Inferior parietal cortex (tissue), 1 donor: Measurements from ENCODE around the gene RWDD4.
"Not testable (repeated sequence)": the region's sequence is repeated elsewhere in the genome, so short reads cannot be mapped to it uniquely, and the experiment has no call there.

ENCODE experiments used
- DNase-seq: peaks from one replicate; pipeline ENCODE4 v3.0.0-alpha.2; 2016; ENCODE audit errors: extremely low spot score

The RWDD4 gene

GRCh38 chr4:183635741-183636140 lies 23.2 kb downstream of the RWDD4 start:
- no peak for DNase-seq

GRCh38 chr4:183635321-183635720 lies 23.7 kb downstream of the RWDD4 start:
- no peak for DNase-seq

- DNase-seq = no peak
Measured at GRCh38 chr4:183633476-183634400, 25.2 kb downstream of the RWDD4 start.

GRCh38 chr4:183632689-183633088 lies 26.3 kb downstream of the RWDD4 start:
- no peak for DNase-seq

GRCh38 chr4:183631577-183632198 lies 27.3 kb downstream of the RWDD4 start:
- DNase-seq = no peak

GRCh38 chr4:183627979-183628588 lies 30.9 kb downstream of the RWDD4 start:
- no peak for DNase-seq

GRCh38 chr4:183627286-183627685 lies 31.7 kb downstream of the RWDD4 start:
- not testable (repeated sequence) for DNase-seq

- DNase-seq = no peak
Measured at GRCh38 chr4:183626168-183626567, 32.8 kb downstream of the RWDD4 start.

GRCh38 chr4:183624548-183624947 lies 34.4 kb downstream of the RWDD4 start:
- DNase-seq = no peak

GRCh38 chr4:183621875-183622274 lies 37.1 kb downstream of the RWDD4 start:
- DNase-seq = no peak

- no peak for DNase-seq
Measured at GRCh38 chr4:183620421-183620820, 38.6 kb downstream of the RWDD4 start.

- DNase-seq = no peak
Measured at GRCh38 chr4:183618681-183619080, 40.3 kb downstream of the RWDD4 start.

- no peak for DNase-seq
Measured at GRCh38 chr4:183617075-183617474, 41.9 kb downstream of the RWDD4 start.

GRCh38 chr4:183612329-183613250 lies 46.4 kb downstream of the RWDD4 start:
- no peak for DNase-seq

GRCh38 chr4:183611210-183611830 lies 47.7 kb downstream of the RWDD4 start:
- DNase-seq = no peak

GRCh38 chr4:183610613-183611012 lies 48.4 kb downstream of the RWDD4 start:
- DNase-seq = no peak

- DNase-seq = no peak
Measured at GRCh38 chr4:183610033-183610432, 49.0 kb downstream of the RWDD4 start.

- DNase-seq = no peak
Measured at GRCh38 chr4:183609151-183609550, 49.8 kb downstream of the RWDD4 start.

- no peak for DNase-seq
Measured at GRCh38 chr4:183607894-183608293, 51.1 kb downstream of the RWDD4 start.

GRCh38 chr4:183602557-183603027 lies 56.4 kb downstream of the RWDD4 start:
- peak; percentile 25 for DNase-seq

GRCh38 chr4:183601381-183601780 lies 57.6 kb downstream of the RWDD4 start:
- DNase-seq = no peak
